ENCODE results near the gene IL23R. TPM values are rescaled to one million over a fixed set of nuclear protein-coding genes. Genes with fewer than 3 reads are reported as not detected.

The IL23R gene
- total and polyA plus RNA-seq, 2 of the 8 experiments (the other 6 are each of a cell fraction or from before 2014, with no cell fraction given), result not detected

DNA sequence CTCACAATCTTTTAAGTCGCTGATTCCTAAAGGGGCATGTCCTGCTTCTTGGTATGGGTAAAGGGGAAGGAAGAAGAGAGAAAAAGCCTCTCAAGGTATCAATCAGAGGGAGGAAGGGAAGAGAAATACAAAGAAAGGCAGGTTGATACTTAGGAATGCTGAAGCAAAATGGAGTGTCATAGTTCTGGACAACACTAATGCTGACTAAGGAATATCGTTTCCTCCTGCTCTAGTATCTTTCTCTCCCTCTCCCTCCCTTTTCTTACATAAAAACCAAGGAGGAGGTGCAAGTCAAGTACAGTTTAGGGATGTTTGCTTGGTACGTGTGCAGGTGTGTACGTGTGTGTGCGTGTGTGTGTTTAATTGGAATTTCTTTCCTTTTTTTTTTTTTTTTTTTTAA lies 96.5 kb downstream of the IL23R start:
- Histone ChIP-seq H2AK5ac (ENCODE audit: low read depth, low read length) (no peak overlapping the region), H4K8ac (ENCODE audit: extremely low read depth, insufficient read depth, low read length) (no peak overlapping the region), H2BK20ac (ENCODE audit: low read length) (no peak overlapping the region), H4K5ac (ENCODE audit: insufficient read length, low read depth, low read length) (no peak overlapping the region), H2AFZ (ENCODE audit: low read length) (peak overlapping the region; percentile 1), H3K23me2 (ENCODE audit: low read depth, low read length) (no peaks in the 10 kb centered on the region), H2BK5ac (ENCODE audit: low read depth, low read length) (no peak overlapping the region), H3K9me3 (ENCODE audit: insufficient read depth in 2 of 2, low read depth in 1 of 2, low read length in 1 of 2) (no peaks in the 10 kb centered on the region), H3K14ac (ENCODE audit: insufficient read length) (no peak overlapping the region), H3K79me2 (ENCODE audit: control insufficient read depth in 1 of 2, insufficient read depth in 2 of 2, low read length in 2 of 2) (no peaks in the 10 kb centered on the region), H4K20me1 (replicated peaks in 1 of 2; ENCODE audit: control insufficient read depth in 1 of 2, insufficient read depth in 2 of 2, low read length in 2 of 2) (no peaks in the 10 kb centered on the region), H3K56ac (replicated peaks; ENCODE audit: insufficient read length, low read depth, low read length) (no peak overlapping the region), H3K36me3 (ENCODE audit: control insufficient read depth in 2 of 4, insufficient read depth in 4 of 4, low read length in 3 of 4) (no peaks in the 10 kb centered on the region), H3K27ac (ENCODE audit: low read depth, low read length) (no peak overlapping the region), H2BK12ac (ENCODE audit: low read depth, low read length) (no peak overlapping the region), H3K4me1 (replicated peaks in 1 of 4; ENCODE audit: control insufficient read depth in 3 of 4, insufficient read depth in 4 of 4, low read length in 3 of 4) (peaks cover 0 to 10% (median 7%) of the 10 kb centered on the region in 4 experiments; a peak in 3 of 7 replicates), H3K23ac (ENCODE audit: insufficient read length) (no peak overlapping the region), H3K9ac (replicated peaks in 1 of 4; ENCODE audit: extremely low read depth in 1 of 4, low read depth in 3 of 4, low read length in 3 of 4) (no peak overlapping the region), H3K18ac (ENCODE audit: extremely low read depth, low read length) (no peak overlapping the region), H2BK120ac (replicated peaks; ENCODE audit: low read depth, low read length) (peak overlapping the region; percentile 1), H3K27me3 (replicated peaks in 1 of 4; ENCODE audit: control insufficient read depth in 3 of 4, extremely low read depth in 1 of 4, insufficient read depth in 3 of 4, low read length in 3 of 4) (no peaks in the 10 kb centered on the region), H3K4ac (replicated peaks; ENCODE audit: insufficient read length, low read depth, low read length) (no peak overlapping the region), H3K4me2 (ENCODE audit: insufficient read depth in 1 of 2, low read depth in 2 of 2, low read length in 2 of 2) (no peak overlapping the region), H4K91ac (replicated peaks; ENCODE audit: insufficient read length, low read length) (peak overlapping the region; percentile 52), H3K79me1 (ENCODE audit: low read depth, low read length) (no peaks in the 10 kb centered on the region), H3K4me3 (ENCODE audit: extremely low read depth in 1 of 4, insufficient read depth in 2 of 4, low read depth in 3 of 4, low read length in 4 of 4) (no peak overlapping the region), H2BK15ac (ENCODE audit: low read length) (no peak overlapping the region)
- FAIRE-seq (no peak), DNase-seq (ENCODE audit: low read depth in 1 of 2, low spot score in 2 of 2) (no peak)
- POLR2A ChIA-PET (ENCODE audit: partially characterized antibody), result no interaction called here
- CTCF ChIA-PET (ENCODE audit: partially characterized antibody), result interaction anchor here (0.7 to 2.2 kb wide), 15 partner anchors 9 to 273 kb away, joined by 3 to 15 read pairs (median 3); no protein-coding TSS in a partner anchor
- 70% methylated on average over 5 of the region's 5 CpGs; no CpG with 5 or more reads in 1 of the 2 experiments for WGBS, 2 experiments (ENCODE audit: extremely low coverage in 1 of 2, insufficient coverage in 1 of 2, insufficient read length in 1 of 2, insufficient replicate concordance in 2 of 2, low coverage in 1 of 2, low lambda C conversion rate in 2 of 2, missing lambda C conversion rate in 1 of 2)
- TF ChIP-seq RNF2 (IDR thresholded peaks at IDR 0.05; ENCODE audit: borderline replicate concordance, low read depth, low read length, missing control alignments, poor library complexity, severe bottlenecking) (no peak), MAFK (IDR thresholded peaks at IDR 0.05; ENCODE audit: low read depth, low read length) (peak; percentile 53)
- TF ChIP-seq, protein P1, sequence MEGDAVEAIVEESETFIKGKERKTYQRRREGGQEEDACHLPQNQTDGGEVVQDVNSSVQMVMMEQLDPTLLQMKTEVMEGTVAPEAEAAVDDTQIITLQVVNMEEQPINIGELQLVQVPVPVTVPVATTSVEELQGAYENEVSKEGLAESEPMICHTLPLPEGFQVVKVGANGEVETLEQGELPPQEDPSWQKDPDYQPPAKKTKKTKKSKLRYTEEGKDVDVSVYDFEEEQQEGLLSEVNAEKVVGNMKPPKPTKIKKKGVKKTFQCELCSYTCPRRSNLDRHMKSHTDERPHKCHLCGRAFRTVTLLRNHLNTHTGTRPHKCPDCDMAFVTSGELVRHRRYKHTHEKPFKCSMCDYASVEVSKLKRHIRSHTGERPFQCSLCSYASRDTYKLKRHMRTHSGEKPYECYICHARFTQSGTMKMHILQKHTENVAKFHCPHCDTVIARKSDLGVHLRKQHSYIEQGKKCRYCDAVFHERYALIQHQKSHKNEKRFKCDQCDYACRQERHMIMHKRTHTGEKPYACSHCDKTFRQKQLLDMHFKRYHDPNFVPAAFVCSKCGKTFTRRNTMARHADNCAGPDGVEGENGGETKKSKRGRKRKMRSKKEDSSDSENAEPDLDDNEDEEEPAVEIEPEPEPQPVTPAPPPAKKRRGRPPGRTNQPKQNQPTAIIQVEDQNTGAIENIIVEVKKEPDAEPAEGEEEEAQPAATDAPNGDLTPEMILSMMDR (IDR thresholded peaks at IDR 0.05; ENCODE audit: control extremely low read depth in 1 of 3, insufficient read depth in 1 of 3, low read depth in 1 of 3, low read length in 3 of 3), result no peak

Measured in H1 (cell line).